NCI-H345 treated with DMSO at 0.1 percent for 48 hours (cell line): ENCODE results near the gene ZBTB38.

Source experiments
- DNase-seq: peaks from one replicate; lab custom pipeline; 2025; ENCODE audit not compliant: unreplicated experiment; lab: John Stamatoyannopoulos, UW

Gene ZBTB38

DNA sequence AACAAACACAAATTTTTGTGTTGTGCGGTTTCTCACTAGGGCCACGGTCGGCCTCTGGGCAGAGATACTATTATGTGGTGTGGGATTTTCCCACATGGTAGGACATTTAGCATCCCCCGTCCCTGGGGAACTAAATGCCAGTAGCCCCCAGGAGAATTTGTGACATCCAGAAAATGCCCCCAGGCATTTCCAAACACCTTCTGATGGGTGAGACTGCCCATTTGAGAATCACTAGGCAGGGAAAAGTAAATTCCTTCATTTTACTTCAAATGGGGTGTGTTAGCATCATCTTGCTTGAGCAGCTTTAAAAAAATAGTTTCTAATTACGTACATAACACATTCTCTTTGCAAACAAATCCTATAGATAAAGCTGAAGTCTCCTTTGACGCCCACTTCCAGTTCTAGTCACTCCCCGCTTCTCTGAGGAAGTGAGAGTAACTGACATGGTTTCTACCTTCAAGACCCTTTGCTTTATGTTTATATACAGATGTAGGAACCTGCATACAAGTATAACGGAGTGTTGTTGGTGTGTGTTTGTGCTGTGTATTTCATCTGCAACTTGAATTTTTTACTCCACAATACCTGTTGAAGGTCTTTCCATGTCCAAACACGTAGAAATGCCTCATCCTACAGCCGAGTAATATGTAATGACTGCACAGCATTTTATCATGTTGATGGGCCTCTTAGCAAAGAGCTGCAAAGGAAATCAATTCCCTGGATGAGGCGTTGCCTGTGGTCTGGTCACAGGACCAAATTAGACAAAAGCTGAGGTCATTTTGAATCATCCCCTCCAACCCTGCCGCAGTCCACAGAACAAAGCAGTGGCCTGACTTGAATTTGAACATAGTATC lies 31.4 kb upstream of the ZBTB38 start:
- DNase-seq: no peak

DNA sequence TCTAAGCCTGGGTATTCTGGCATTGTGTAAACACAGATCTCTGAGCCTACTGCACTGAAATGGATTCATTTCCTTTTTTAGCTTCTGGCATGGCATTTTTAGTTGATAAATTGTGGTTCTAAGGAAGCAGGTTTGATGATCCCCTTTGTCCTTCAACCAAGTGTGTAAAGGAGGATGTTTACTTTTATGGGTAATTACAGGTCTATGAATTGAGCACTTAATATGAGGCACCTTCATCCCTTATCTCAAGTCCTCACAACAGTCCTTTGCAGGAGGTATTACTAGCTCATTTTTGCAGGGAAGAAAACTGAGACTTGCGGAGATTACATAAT lies 30.8 kb upstream of the ZBTB38 start:
- DNase-seq: no peak

DNA sequence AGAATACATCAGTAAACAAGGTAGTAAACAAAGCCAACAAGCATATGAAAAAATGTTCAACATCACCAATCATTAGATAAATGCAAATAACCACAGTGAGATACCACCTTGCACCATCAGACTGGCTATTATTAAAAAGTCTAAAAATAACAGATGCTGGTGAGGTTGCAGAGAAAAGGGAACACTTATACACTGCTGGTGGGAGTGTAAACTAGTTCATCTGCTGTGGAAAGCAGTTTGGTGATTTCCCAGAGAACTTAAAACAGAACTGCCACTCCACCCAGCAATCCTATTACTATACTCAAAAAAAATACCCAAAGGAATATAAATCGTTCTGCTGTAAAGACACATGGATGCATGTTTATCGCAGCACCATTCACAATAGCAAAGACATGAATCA lies 30.3 kb upstream of the ZBTB38 start:
- DNase-seq: no peak

DNA sequence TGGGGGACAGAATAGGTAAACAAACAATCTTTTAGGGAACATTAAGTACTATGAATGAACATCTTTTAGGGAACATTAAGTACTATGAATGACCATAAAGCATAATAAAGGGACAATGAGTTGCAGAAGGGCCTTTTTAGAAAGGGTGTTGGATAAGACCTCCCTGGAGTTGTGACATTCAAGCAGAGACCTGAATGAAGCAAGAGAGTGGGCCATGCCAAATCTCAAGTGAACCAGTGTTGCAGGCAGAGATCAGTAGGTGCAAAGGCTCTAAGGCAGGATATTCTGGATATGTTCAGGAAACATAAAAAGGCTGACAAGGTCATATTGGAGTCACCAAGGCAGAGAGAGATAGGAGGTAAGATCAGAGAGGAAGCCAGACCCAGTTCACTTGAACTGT lies 29.4 kb upstream of the ZBTB38 start:
- DNase-seq: no peak

DNA sequence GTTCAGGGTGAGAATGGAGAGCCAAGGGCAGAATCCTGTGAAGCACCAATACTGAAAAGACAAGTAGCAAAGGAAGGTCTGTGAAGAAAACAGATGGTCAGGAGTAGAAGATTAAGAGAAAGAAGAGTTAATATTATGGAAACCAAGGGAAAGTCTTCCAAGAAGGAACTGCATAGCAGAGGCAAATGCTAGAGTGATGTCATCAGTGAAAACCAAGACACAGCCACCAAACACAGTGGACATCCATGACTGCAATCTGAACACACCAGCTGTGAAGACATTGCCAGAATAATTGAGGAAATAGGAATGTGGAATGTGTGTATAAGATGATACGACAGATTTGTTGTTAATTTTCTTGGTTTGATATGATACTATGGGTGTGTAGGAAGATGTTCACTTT lies 26.8 kb upstream of the ZBTB38 start:
- DNase-seq: no peak

DNA sequence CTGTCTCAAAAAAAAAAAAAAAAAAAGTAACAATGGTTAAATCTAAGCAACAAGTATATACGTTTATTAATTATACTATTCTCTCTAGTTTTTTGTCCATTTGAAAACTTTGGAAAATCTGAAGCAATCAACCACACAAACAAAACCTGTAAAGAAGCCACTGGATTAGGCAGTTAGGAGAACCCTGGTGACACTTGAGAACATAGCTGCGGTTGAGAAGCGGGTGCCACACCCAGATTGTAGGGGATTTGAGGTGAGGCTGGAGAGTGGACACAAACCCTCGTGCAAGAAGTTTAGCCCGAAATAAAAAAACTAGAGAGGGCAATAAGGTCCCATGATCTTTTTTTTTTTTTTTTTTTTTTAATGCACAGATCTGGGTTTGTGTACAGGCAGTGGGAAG lies 25.9 kb upstream of the ZBTB38 start:
- no peak for DNase-seq

DNA sequence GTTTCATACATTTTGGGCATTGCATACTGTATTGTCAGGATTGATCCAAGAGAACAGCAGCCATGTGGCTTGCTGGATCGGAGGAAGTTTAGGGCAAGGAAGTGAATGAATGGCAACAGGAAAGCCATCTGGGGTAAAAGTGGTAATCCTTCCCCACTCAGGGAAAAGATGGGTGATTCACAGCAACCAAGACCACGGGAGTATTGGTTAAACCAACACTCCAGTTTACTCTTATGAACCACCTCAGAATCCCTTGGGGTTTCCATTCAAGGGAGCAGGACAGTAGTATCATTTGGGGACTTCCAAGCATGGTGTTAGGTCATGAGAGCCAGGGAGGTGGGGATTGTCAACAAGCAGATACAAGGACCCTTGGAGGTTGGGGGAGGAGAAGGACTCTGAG lies 25.2 kb upstream of the ZBTB38 start:
- no peak for DNase-seq

DNA sequence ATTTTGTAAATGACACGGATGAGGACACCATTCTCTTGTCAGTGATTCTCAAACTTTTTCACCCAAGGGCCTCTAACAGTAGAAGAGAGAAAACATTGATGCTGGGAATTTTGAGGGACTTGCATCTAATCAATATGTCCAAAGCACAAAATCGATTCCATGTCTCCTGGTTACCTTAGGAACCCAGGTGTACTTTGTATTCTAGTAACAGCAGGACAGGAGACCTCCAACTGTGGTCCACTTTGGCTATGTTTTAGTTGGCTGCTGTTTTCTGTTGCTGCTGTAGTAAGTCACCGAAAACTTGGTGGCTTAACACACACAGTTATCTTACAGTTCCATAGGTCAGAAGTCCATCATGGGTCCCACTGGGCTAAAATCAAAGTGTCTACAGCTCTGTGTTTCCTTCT lies 24.4 kb upstream of the ZBTB38 start:
- DNase-seq: no peak

DNA sequence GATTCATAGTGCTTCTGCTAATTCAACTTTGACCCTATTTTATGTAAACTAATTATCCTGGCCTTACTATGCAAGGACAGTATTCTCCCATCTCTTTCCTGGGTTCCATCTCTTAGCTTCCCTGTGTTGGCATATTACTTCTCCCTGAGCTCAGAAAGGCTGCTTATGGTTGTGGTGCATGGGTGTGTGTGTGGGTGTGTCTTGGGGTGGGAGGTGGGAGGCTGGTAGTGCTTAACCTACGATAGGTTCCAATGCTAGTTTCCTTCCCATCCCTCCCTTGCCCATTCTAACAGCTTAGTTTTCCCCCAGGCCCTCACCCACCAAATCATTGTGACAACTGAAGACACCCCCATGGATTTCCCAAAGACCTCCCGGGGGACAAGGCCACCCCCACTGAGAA lies 22.8 kb upstream of the ZBTB38 start:
- DNase-seq: no peak

DNA sequence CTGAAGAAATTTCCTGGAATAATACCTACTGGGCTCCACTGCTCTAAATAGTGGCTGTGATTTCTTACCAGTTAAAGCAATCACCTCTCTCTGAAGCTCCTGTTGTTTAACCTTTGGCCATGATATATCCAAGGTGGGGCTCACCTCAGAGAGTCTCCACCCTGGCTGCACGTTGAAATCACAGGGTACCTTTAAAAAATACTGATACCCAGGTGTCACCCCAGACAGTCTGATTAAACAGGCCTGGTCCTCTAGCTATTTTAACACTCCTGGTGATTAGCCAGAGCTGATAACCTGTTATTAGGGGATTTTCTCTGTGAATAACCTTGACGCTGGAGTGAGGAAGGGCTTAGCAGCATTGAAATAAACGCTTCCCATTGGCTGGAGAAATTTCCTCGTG lies 22.3 kb upstream of the ZBTB38 start:
- no peak for DNase-seq

DNA sequence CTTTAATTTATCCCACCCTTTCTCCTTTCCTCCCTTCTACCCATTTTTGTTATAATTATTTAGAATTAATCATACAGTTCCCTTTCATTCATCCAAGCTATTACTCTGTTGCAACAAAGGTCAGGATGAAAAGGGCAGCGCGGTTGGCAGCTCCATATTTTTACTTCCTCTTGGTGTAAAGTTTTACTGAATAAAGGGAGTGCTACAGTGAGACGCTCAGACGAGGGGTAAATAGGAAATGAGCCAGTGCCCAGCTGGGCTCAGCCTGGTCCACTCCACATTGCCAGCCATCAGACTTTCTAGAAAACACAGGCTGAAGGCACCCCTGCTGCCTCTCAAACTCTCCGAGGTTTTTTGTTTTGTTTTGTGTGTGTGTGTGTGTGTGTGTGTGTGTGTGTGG lies 21.9 kb upstream of the ZBTB38 start:
- DNase-seq: no peak

DNA sequence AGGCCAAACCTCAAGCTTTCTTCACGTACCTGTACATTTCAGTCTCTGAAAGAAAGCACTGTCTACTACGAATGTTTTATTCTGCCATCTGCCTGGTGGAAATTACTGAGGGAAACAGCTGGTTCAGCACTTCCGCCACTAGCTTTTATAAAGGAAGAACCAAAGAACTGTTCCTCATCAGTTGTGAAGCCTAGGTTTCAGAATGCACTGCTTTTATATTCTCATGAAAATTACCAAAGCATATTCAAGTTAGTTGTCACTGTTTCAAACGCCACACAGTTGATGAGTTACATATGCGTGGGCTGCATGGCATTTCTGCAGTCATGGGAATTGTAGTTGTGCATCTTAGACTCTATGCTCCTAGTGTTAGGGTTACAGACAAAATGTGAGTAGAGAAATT lies 21.5 kb upstream of the ZBTB38 start:
- no peak for DNase-seq

DNA sequence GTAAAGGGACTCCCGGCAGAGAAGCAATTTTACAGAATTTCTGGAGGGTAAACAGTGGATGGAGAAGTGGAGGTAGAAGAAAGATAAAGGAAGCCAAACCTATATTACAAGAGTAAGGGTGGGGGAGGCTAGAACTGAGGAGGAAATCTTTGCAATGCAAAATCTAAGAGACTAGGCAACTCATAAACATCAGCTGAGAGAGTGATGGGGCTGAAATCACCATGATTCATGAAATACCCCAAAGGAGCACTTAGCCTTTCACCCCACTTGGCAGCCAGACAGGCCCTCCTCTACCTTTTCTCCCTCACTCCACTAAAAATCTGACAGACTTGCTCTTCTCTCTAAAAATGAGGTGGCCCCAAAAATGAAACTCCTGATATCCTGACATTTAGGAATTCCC lies 19.5 kb upstream of the ZBTB38 start:
- DNase-seq: no peak

DNA sequence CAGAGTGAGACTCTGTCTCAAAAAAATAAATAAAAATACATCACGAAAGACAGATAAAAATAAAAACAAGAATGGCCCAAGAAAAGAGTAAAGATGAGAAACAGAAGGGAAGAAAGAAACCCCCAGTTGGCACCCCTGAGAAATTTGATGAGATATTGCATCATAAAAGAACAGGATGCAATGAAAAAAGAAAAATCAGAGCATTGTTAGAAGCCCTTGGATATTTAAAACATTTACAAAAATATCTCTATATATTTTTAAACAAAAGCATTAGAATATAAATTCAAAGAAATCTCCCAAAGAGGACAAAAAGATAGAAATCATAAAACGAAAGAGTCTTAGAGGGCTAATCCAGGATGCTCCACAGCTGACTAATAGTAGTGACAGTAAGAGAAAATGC lies 18.6 kb upstream of the ZBTB38 start:
- no peak for DNase-seq

DNA sequence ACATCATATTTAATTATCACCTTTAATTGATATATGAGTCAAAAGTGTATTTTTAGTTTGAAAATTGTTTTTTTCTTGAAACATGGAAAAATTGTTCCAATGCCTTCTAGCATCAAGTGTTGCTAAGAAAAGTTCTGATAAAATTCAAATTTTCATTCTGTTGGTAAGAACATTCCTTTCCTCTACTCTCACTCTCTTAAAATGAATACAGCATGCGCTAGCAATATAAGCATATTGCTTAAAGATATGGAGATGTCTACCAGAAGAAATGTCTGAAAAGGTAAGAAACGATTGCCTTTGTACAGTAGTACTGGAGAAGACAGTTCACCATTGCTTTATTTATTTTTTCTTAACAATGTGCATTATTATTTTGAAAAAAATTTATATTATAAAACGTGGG lies 17.6 kb upstream of the ZBTB38 start:
- no peak for DNase-seq

DNA sequence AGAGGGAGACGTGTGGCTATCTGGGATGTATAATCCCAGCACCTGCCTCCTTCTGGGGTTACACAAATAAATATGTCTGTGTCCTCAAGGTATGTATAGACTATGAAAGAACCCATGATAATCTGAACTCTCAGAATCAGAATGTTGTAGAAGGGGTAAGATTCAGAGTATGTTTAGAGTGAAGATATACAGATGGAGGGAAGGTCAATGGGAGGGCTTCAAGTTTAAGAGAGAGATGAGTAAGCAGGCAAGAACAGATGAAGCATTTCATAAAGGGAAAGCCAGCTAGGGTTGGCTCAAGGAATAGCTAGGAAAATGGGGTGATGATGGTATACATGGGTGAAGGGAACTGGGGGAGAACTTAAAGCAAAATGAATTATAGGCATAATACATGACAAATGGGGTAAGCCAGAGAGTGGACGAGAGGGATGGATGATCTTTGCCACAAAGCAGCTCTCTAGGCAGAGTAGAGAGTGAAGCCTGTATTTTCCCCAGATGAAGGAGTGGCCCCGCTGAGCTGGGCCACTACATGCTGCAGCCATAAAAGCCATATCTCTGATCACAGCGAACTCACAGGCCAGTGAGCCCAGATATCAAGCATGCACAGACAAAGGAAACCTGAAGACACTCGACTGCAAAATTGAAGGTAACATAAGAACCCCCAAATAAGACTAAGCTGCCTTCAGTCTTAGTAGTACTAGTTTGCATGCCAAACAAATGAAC lies 15.9 kb upstream of the ZBTB38 start:
- DNase-seq: no peak

DNA sequence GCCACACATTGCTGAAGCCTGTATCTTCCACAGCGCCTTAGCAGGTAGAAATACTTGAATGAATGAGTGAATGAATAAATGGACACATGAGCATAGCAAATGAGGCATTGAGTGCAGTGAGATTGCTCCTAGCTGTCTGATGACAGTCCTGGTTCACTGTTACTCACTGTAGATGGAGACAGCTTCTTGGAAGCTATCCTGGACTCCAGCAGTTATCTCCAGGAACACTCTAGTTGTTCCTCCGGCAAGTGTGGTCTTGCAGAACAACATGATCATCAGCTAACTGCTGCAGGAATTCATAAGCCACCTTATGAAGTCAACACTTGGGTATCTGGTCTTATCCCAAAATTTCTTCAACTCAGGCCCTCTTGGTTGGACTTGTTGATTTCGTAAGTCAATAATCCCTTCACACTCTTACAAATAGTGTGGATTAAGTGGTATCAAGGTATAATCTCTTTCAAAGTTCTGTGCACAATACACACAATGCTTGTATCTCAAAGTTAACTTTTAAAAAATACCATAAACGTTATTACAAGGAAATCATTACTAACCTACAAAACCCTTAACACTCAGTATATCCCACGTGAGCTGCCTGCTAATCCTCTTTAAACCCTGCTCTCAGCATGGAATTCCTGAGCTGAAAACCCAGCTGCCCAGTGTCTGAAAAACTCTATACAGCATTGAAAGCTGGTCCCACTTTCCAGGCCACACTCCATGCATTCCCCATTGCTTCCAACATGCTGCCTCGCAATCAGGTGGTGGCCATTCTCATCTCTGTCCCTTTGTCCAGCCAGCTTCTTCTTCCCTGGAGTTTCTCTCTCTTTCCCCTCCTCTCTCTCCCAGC lies 14.4 kb upstream of the ZBTB38 start:
- DNase-seq: no peak

DNA sequence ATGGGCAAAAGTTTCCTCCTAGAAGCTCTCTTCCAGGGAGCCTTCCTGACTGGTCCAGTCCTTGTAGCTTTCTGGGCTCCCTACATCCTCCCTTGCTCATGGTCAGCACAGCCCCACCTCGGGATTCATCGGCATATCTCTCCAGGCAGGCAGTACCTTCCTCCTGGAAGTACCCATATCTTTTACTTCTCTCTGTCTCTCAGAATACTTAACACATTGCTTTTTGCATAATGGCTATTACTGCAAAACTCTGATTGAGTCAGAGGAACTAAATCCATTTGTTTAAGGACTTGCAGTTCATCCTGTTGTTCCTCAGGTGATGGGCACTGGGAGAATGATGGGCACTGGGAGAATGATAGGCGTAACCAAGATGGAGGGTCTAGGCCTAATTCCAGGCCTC lies 13.8 kb upstream of the ZBTB38 start:
- DNase-seq: no peak

DNA sequence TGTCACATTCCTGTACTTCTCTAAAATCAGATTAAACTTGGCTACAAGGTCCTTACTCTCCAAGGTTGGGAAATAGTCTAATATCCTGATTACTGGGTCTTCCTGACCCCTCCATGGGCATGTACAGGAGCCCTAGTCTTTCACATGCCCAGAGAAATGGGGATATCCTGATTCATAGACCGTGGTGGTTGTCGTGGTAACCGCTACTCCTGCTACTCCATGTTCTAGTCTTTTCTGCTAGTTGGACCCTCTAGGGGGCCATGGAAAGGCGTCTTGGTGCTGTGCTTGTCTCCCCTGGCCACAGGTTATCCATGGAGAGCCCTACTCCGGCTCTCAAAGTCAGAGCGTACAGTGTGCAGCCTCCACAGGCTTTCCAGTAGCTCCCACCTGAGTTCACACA lies 13.1 kb upstream of the ZBTB38 start:
- no peak for DNase-seq

DNA sequence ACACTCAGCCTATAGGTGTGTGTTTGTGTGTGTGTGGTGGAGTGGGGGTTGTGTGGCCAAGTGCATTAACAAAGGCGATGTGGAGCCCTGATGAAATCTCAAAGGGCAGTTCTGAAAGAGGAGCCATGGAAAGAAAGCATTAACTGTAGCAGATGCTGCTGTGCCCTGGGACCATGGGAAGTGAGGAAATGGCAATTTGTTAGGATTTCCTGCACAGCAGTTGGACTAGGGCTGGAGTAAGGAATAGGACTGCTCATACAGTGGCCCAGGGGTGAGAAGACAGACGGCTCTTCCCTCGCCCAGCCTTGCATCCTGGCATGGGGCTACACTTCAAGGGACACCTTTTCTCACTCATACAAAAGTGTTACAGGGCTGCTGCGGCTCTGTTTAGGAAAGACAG lies 12.3 kb upstream of the ZBTB38 start:
- no peak for DNase-seq

DNA sequence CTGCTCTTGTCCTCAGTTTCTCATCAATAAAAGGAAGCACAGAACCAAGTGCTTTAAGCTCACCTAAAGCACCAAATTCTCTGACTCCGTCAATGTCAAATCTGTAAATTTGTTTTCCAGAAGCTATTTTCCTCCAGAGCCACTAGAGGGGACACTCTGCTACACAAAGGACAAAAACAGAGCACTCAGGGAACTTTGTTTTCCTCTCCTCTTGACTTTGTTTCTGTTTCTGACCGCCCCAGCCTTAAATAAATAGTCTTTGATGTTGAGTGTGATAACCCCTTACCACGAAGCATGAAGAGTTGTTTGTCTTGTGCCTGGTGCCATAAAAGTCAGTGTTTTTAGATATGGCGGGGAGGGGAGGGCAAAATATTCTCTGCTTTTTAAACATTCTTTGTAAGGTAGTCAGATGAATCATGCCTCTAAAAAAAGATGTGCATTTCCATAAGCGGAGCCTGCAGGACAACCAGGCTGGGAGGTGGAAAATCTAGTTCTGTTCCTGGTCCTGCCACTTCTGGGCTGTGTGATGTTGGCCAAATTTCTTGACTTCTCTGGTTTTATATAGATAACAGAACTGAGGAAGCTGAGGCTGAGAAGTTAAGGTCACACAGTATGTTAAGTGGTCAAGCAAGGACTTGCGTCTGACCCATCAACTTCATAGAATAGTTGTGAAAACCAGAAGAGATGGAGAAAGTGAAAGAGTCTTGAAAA lies 7.3 kb upstream of the ZBTB38 start:
- DNase-seq: peak; percentile 47
